GM12891 (cell line): ENCODE measurements around the gene FGF10.

ENCODE experiments used
- POLR2A ChIP-seq: IDR thresholded peaks from 2 replicates; pipeline ENCODE4 v1.6.1; 2011; ENCODE audit warnings: low read depth, low read length, control low read depth
- POLR2AphosphoS5 ChIP-seq: IDR thresholded peaks from 2 replicates; pipeline ENCODE4 v1.6.1; 2011; ENCODE audit warnings: low read depth, low read length, control low read depth
- POU2F2 ChIP-seq: IDR thresholded peaks from 2 replicates; pipeline ENCODE4 v1.6.1; 2011; ENCODE audit warnings: low read depth, mild to moderate bottlenecking, control low read depth, low read length, moderate library complexity
- SPI1 ChIP-seq: IDR thresholded peaks from 2 replicates; pipeline ENCODE4 v1.6.1; 2011; ENCODE audit warnings: low read depth, low read length, control low read depth

DNA sequence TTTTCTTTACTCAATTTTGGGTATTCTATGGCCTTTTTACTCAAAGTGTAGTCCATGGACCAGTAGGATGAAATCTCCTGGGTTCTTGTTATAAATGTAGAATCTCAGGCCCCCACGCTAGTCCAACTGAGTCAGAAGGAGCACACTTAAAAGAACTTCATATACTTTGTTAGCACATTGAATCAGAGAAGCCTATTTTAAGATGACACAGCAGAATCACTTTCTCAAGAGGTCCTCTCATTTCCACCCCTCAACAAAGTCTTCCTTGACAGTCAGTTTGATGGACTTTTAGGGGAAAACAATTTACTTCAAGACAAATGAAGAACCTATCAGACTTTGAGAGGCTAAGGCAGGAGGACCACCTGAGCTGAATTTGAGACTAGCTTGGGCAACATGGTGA is 37.7 kb upstream of the FGF10 start:
- no peak for TF ChIP-seq POLR2AphosphoS5
- TF ChIP-seq SPI1, result no peak
- TF ChIP-seq POLR2A, result no peak
- TF ChIP-seq POU2F2, result no peak
